Body of pancreas (tissue), 4 donors: Measurements from ENCODE around the gene DAGLB.

Source experiments
- POLR2A ChIP-seq, 3 donors: fragments of 450-650 bp; IDR thresholded peaks; one replicate each; pipeline ENCODE4 v1.6.1; 2016; ENCODE audit warnings: antibody characterized with exemption in 3 of 3, mild to moderate bottlenecking in 2 of 3
- TF ChIP-seq, protein P1 (sequence below), 7 experiments: fragments of 450-650 bp in 4 of 7; fragments of 200-600 bp in 3 of 7; sonication (generic) in 3 of 7; IDR thresholded peaks; one replicate each; pipeline ENCODE4 v1.5.1; 2016 to 2019; ENCODE audit warnings: antibody characterized with exemption in 7 of 7

DNA sequence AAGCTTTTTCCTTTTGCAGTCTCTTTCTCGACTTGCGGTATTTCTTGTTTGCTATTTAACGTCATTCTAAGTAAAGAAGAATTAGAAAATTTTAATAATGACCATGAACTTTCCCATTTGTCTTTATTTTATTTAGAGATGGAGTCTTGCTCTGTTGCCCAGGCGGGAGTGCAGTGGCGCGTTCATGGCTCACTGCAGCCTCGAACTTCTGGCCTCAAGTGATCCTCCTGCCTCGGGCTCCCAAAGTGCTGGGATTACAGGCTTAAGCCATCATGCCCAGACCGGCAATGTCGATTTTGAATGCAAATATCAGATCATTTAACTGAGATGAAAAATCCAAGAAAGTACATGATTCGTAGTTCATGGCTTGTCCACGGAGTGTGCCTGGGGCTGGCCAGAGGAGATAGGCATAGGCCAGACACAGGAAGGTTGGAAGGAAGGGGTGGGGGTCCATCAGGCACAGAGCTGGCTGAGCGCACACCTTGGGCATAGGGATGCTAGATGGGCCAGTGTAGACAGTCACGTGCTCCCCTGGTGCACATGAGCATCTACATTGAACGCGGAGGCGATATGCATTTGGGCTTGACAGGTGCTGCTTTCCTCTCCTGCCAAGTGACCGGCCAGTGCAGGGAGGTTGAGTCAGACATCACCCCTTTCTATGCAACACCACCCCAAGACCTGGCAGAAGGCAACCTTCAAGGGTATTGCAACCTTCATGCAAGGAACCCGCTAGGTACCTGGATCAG is 38.9 kb upstream of the DAGLB start:
- TF ChIP-seq, protein P1, sequence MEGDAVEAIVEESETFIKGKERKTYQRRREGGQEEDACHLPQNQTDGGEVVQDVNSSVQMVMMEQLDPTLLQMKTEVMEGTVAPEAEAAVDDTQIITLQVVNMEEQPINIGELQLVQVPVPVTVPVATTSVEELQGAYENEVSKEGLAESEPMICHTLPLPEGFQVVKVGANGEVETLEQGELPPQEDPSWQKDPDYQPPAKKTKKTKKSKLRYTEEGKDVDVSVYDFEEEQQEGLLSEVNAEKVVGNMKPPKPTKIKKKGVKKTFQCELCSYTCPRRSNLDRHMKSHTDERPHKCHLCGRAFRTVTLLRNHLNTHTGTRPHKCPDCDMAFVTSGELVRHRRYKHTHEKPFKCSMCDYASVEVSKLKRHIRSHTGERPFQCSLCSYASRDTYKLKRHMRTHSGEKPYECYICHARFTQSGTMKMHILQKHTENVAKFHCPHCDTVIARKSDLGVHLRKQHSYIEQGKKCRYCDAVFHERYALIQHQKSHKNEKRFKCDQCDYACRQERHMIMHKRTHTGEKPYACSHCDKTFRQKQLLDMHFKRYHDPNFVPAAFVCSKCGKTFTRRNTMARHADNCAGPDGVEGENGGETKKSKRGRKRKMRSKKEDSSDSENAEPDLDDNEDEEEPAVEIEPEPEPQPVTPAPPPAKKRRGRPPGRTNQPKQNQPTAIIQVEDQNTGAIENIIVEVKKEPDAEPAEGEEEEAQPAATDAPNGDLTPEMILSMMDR (IDR thresholded peaks at IDR 0.05): no peak
- no peak for TF ChIP-seq POLR2A (IDR thresholded peaks at IDR 0.05)
